H1 (cell line): ENCODE data around the gene WNT1. TPM values are rescaled to one million over a fixed set of nuclear protein-coding genes. Genes with fewer than 3 reads are reported as not detected.

ENCODE experiments used
- CTCF ChIA-PET: fragments of 300-600 bp; sonication (Branson Sonifier 250); formaldehyde crosslinking; loops from one replicate; lab custom pipeline; 2021; ENCODE audit not compliant: partially characterized antibody; lab: Charles Lee
- POLR2A ChIA-PET: fragments of 300-600 bp; sonication (Branson Sonifier 250); formaldehyde crosslinking; loops from one replicate; lab custom pipeline; 2021; ENCODE audit warnings: inconsistent platforms; ENCODE audit not compliant: partially characterized antibody; lab: Charles Lee
- DNase-seq, 2 experiments: peaks; one replicate each; pipeline versions ENCODE4 v3.0.0 to v3.0.0-alpha.2; 2010 to 2022; ENCODE audit warnings: low spot score in 2 of 2, low read depth in 1 of 2, mixed read lengths in 1 of 2
- FAIRE-seq: peaks from 2 replicates; lab custom pipeline; 2011; peaks lifted over from hg19 to GRCh38; lab: Jason Lieb, UNC
- H2AFZ ChIP-seq: 2 replicates; pipeline ENCODE4 v1.8.1; 2012; ENCODE audit warnings: low read length, inconsistent platforms
- H2AK5ac ChIP-seq: 2 replicates; pipeline ENCODE4 v1.6.1; 2013; ENCODE audit warnings: low read depth, low read length
- H2BK120ac ChIP-seq: replicated peaks from 2 replicates; pipeline ENCODE3; 2013; ENCODE audit warnings: low read depth, low read length, inconsistent platforms
- H2BK12ac ChIP-seq: 2 replicates; pipeline ENCODE4 v1.6.1; 2013; ENCODE audit warnings: low read depth, low read length
- H2BK15ac ChIP-seq: 2 replicates; pipeline ENCODE4 v1.6.1; 2013; ENCODE audit warnings: low read length
- H2BK20ac ChIP-seq: 2 replicates; pipeline ENCODE4 v1.6.1; 2013; ENCODE audit warnings: low read length
- H2BK5ac ChIP-seq: 2 replicates; pipeline ENCODE4 v1.6.1; 2013; ENCODE audit warnings: low read depth, low read length
- H3K14ac ChIP-seq: 2 replicates; pipeline ENCODE4 v1.6.1; 2013; ENCODE audit warnings: inconsistent platforms; ENCODE audit not compliant: insufficient read length
- H3K18ac ChIP-seq: 2 replicates; pipeline ENCODE4 v1.6.1; 2013; ENCODE audit warnings: low read length; ENCODE audit errors: extremely low read depth
- H3K23ac ChIP-seq: 2 replicates; pipeline ENCODE4 v1.6.1; 2013; ENCODE audit warnings: inconsistent platforms; ENCODE audit not compliant: insufficient read length
- H3K23me2 ChIP-seq: 2 replicates; pipeline ENCODE4 v1.6.1; 2013; ENCODE audit warnings: low read depth, low read length
- H3K27ac ChIP-seq: 2 replicates; pipeline ENCODE4 v1.6.1; 2011; ENCODE audit warnings: low read depth, low read length, inconsistent platforms
- H3K27me3 ChIP-seq, 4 experiments: replicated peaks in 1 of 4; 1 replicate in 1 of 4; 2 replicates in 3 of 4; pipeline versions ENCODE4 v1.6.1 to v1.8.1; 2011 to 2013; ENCODE audit warnings: low read length in 3 of 4, mild to moderate bottlenecking in 3 of 4, inconsistent platforms in 2 of 4, mixed read lengths in 2 of 4, moderate library complexity in 1 of 4; ENCODE audit not compliant: control insufficient read depth in 3 of 4, insufficient read depth in 3 of 4; ENCODE audit errors: extremely low read depth in 1 of 4
- H3K36me3 ChIP-seq, 4 experiments: 2 replicates each; pipeline versions ENCODE4 v1.6.1 to v1.8.1; 2011 to 2013; ENCODE audit warnings: mild to moderate bottlenecking in 4 of 4, low read length in 3 of 4, moderate library complexity in 2 of 4, control low read depth in 1 of 4, inconsistent platforms in 1 of 4; ENCODE audit not compliant: insufficient read depth in 4 of 4, control insufficient read depth in 2 of 4
- H3K4ac ChIP-seq: replicated peaks from 2 replicates; pipeline ENCODE3; 2013; ENCODE audit warnings: low read length, low read depth, mixed read lengths, inconsistent platforms; ENCODE audit not compliant: insufficient read length
- H3K4me1 ChIP-seq, 4 experiments: replicated peaks in 1 of 4; 1 replicate in 1 of 4; 2 replicates in 3 of 4; pipeline versions ENCODE4 v1.6.1 to v1.8.1; 2011 to 2013; ENCODE audit warnings: low read length in 3 of 4, inconsistent platforms in 2 of 4, mixed read lengths in 1 of 4; ENCODE audit not compliant: insufficient read depth in 4 of 4, control insufficient read depth in 3 of 4
- H3K4me2 ChIP-seq, 2 experiments: 2 replicates each; pipeline versions ENCODE4 v1.6.1 to v1.8.1; 2011 to 2013; ENCODE audit warnings: low read depth in 2 of 2, low read length in 2 of 2, control low read depth in 1 of 2, inconsistent platforms in 1 of 2, mild to moderate bottlenecking in 1 of 2; ENCODE audit not compliant: insufficient read depth in 1 of 2
- H3K4me3 ChIP-seq, 4 experiments: fragments of 200-600, 300-600 bp in 1 of 4; sonication (generic), shearing (Covaris generic), sonication (Bioruptor Twin) in 1 of 4; 2 replicates each; pipeline versions ENCODE4 v1.5.1 to v1.8.1; 2011 to 2016; ENCODE audit warnings: low read length in 4 of 4, low read depth in 3 of 4, control low read depth in 2 of 4, inconsistent platforms in 2 of 4, mild to moderate bottlenecking in 2 of 4, mixed read lengths in 1 of 4, moderate library complexity in 1 of 4; ENCODE audit not compliant: insufficient read depth in 2 of 4; ENCODE audit errors: extremely low read depth in 1 of 4
- H3K56ac ChIP-seq: replicated peaks from 2 replicates; pipeline ENCODE3; 2013; ENCODE audit warnings: low read depth, mild to moderate bottlenecking, mixed read lengths, low read length, inconsistent platforms; ENCODE audit not compliant: insufficient read length
- H3K79me1 ChIP-seq: 2 replicates; pipeline ENCODE4 v1.6.1; 2013; ENCODE audit warnings: low read depth, low read length, control low read depth
- H3K79me2 ChIP-seq, 2 experiments: 2 replicates each; pipeline versions ENCODE4 v1.6.1 to v1.8.1; 2012 to 2013; ENCODE audit warnings: low read length in 2 of 2, mild to moderate bottlenecking in 2 of 2, inconsistent platforms in 1 of 2; ENCODE audit not compliant: insufficient read depth in 2 of 2, control insufficient read depth in 1 of 2
- H3K9ac ChIP-seq, 4 experiments: replicated peaks in 1 of 4; 1 replicate in 1 of 4; 2 replicates in 3 of 4; pipeline versions ENCODE4 v1.6.1 to v1.8.1; 2011 to 2013; ENCODE audit warnings: low read depth in 3 of 4, low read length in 3 of 4, control low read depth in 2 of 4, mild to moderate bottlenecking in 2 of 4, moderate library complexity in 2 of 4, inconsistent platforms in 1 of 4; ENCODE audit errors: extremely low read depth in 1 of 4
- H3K9me3 ChIP-seq, 2 experiments: 2 replicates each; pipeline versions ENCODE4 v1.6.1 to v1.8.1; 2012 to 2013; ENCODE audit warnings: mild to moderate bottlenecking in 2 of 2, moderate library complexity in 2 of 2, control low read depth in 1 of 2, inconsistent platforms in 1 of 2, low read depth in 1 of 2, low read length in 1 of 2, mixed read lengths in 1 of 2; ENCODE audit not compliant: insufficient read depth in 2 of 2
- H4K20me1 ChIP-seq, 2 experiments: replicated peaks in 1 of 2; 2 replicates each; pipeline versions ENCODE3 to v1.8.1; 2011 to 2013; ENCODE audit warnings: inconsistent platforms in 2 of 2, low read length in 2 of 2, mild to moderate bottlenecking in 1 of 2; ENCODE audit not compliant: insufficient read depth in 2 of 2, control insufficient read depth in 1 of 2
- H4K5ac ChIP-seq: 2 replicates; pipeline ENCODE4 v1.6.1; 2013; ENCODE audit warnings: low read length, low read depth, mixed read lengths, inconsistent platforms; ENCODE audit not compliant: insufficient read length
- H4K8ac ChIP-seq: 2 replicates; pipeline ENCODE4 v1.8.0; 2013; ENCODE audit warnings: mild to moderate bottlenecking, moderate library complexity, low read length, inconsistent platforms; ENCODE audit not compliant: insufficient read depth; ENCODE audit errors: extremely low read depth
- H4K91ac ChIP-seq: replicated peaks from 2 replicates; pipeline ENCODE3; 2013; ENCODE audit warnings: low read length, mixed read lengths, inconsistent platforms; ENCODE audit not compliant: insufficient read length
- CHD2 ChIP-seq: IDR thresholded peaks from 2 replicates; pipeline ENCODE4 v1.6.1; 2012; ENCODE audit warnings: low read length, improper control_type of control experiment
- NRF1 ChIP-seq: IDR thresholded peaks from 2 replicates; pipeline ENCODE4 v1.6.1; 2011; ENCODE audit warnings: mild to moderate bottlenecking, low read depth, low read length, improper control_type of control experiment
- RFX5 ChIP-seq: IDR thresholded peaks from 2 replicates; pipeline ENCODE4 v1.6.1; 2011; ENCODE audit warnings: low read depth, low read length, improper control_type of control experiment, borderline replicate concordance
- WGBS, 2 experiments: shearing (Covaris generic) in 1 of 2; methylation state at CpG; one replicate each; pipeline versions ENCODE4 v1.1.6 to v1.1.7; 2013 to 2015; ENCODE audit warnings: low lambda C conversion rate in 2 of 2, mixed read lengths in 2 of 2, inconsistent platforms in 1 of 2, low coverage in 1 of 2, missing lambda C conversion rate in 1 of 2; ENCODE audit not compliant: insufficient replicate concordance in 2 of 2, insufficient coverage in 1 of 2, insufficient read length in 1 of 2; ENCODE audit errors: extremely low coverage in 1 of 2, missing lambda C conversion rate in 1 of 2; 5-methylcytosine and 5-hydroxymethylcytosine counted together
- polyA plus RNA-seq, 7 experiments: library from polyadenylated mRNA; depleted of rRNA in 3 of 7; stranded (reverse) in 5 of 7; unstranded in 2 of 7; fragments of >200 nt in 5 of 7; fragments of 200-250 nt in 2 of 7; gene quantifications; 1 replicate in 5 of 7; 2 replicates in 1 of 7; 4 replicates in 1 of 7; pipeline versions ENCODE4 v1.2.1 to v1.2.3, GENCODE V29; 2011 to 2013; ENCODE audit warnings: missing spikeins in 2 of 7, mixed read lengths in 2 of 7
- total RNA-seq: library from RNA; stranded (reverse); fragmentation: NEBNext Ultra II Directional; extraction: Animal tissue kit (Norgen Biotek cat#: 25700); gene quantifications from 2 replicates; pipeline ENCODE4 v1.2.1, GENCODE V29; 2021

Gene WNT1
- total and polyA plus RNA-seq, 2 of the 8 experiments (the other 6 are each of a cell fraction or from before 2014, with no cell fraction given), result not detected

DNA sequence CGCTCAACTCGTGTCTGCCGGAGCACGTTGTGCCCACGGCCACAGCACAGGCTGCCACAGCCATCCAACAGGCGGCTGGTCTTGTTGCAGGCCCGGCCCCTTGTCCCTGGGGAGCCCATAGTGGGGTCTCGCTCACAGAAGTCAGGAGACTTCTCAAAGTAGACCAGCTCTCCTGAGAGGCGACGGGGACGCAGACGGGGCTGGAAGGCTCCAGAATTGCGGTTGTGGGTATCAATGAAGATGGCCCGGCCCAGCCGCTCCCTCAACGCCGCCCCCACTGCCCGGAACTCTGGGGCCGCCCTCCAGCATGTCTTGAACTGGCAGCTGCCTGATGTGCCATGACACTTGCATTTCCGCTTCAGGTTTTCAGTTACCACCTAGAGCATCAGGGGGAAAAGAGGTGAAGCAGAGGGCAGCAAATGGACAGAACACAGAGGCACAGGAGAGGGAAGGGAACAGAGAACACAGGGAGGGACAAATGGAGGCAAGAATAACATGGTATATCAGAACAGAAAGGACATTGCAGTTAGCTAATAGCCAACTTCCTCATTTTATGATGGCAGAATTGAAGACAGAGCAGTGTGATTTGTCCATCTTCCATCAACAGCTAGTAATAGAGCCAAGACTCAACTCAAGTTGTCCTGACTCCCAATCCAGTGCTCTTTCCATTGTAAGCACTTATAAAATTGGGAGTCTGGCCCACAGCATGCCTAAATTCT lies 11.8 kb upstream of the WNT1 start:
- peaks cover 0 to 3% of the 10 kb centered on the region in 2 experiments for H4K20me1 ChIP-seq
- no peak overlapping the region for H2AFZ ChIP-seq
- H3K79me2 ChIP-seq, result no peaks in the 10 kb centered on the region
- DNase-seq (no peak), FAIRE-seq (no peak)
- no peak overlapping the region for H2BK120ac ChIP-seq
- no peak overlapping the region for H3K23ac ChIP-seq
- H4K8ac ChIP-seq, result no peak overlapping the region
- H3K56ac ChIP-seq, result no peak overlapping the region
- peak overlapping the region; percentile 88; the same call in 1 of the 2 replicates for H2AK5ac ChIP-seq
- H2BK20ac ChIP-seq, result peak overlapping the region; percentile 93; the same call in 1 of the 2 replicates
- H2BK12ac ChIP-seq, result peak overlapping the region; percentile 97; the same call in 1 of the 2 replicates
- H3K4ac ChIP-seq, result no peak overlapping the region
- H3K36me3 ChIP-seq, result no peaks in the 10 kb centered on the region
- WGBS, 2 experiments, result 68% methylated on average over 20 of the region's 20 CpGs; no CpG with 5 or more reads in 1 of the 2 experiments
- ChIA-PET CTCF (interaction anchor here (0.8 to 40.8 kb wide), 12 partner anchors 8 to 151 kb away, joined by 3 to 1336 read pairs (median 7); partner anchors contain the start of genes ARF3, DDN and WNT1), POLR2A (interaction anchor here (0.6 to 6.9 kb wide), 6 partner anchors 9 to 120 kb away, joined by 3 to 65 read pairs (median 4); partner anchors contain the start of genes ARF3 and RND1)
- H3K18ac ChIP-seq, result peak overlapping the region; percentile 89
- no peaks in the 10 kb centered on the region for H3K9me3 ChIP-seq
- no peak overlapping the region for H3K9ac ChIP-seq
- H2BK15ac ChIP-seq, result peak overlapping the region; percentile 97; the same call in 1 of the 2 replicates
- peaks cover 20 to 46% (median 44%) of the 10 kb centered on the region in 4 experiments for H3K27me3 ChIP-seq
- H3K4me1 ChIP-seq, result peaks cover 32 to 44% (median 41%) of the 10 kb centered on the region in 4 experiments
- H4K91ac ChIP-seq, result peak overlapping the region; percentile 92
- H3K27ac ChIP-seq, result no peak overlapping the region
- H4K5ac ChIP-seq, result no peak overlapping the region
- H3K23me2 ChIP-seq, result peaks cover 5% of the 10 kb centered on the region
- no peaks in the 10 kb centered on the region for H3K79me1 ChIP-seq
- H2BK5ac ChIP-seq, result peak overlapping the region; percentile 91; the same call in 1 of the 2 replicates
- H3K4me2 ChIP-seq, result peak overlapping the region; percentile 8 to 34; a peak in 1 of 4 replicates
- H3K4me3 ChIP-seq, result no peak overlapping the region
- no peak overlapping the region for H3K14ac ChIP-seq
- TF ChIP-seq CHD2, result no peak
- no peak for TF ChIP-seq RFX5
- TF ChIP-seq NRF1, result no peak
